Psoas muscle (tissue), 8 donors: ENCODE results near the gene PDLIM3. TPM values are rescaled to one million over a fixed set of nuclear protein-coding genes. Genes with fewer than 3 reads are reported as not detected.
A peak's percentile ranks its signal among the peaks of the same experiment; 100 is the strongest.

Experiments
- ATAC-seq, 4 donors: fragments of 200-7000 bp; cut with Tn5 transposase; one replicate each; pipeline ENCODE4 v1.9.1; 2020; ENCODE audit warnings: moderate library complexity in 3 of 4, mild to moderate bottlenecking in 2 of 4
- DNase-seq, 2 donors: peaks; one replicate each; pipeline ENCODE4 v3.0.0-alpha.2; 2020
- H3K27ac ChIP-seq: fragments of 200-600 bp; one replicate; pipeline ENCODE4 v1.8.0; 2022
- H3K27me3 ChIP-seq, 3 donors: fragments of 200-600 bp in 1 of 3; one replicate each; pipeline versions ENCODE4 v1.6.1 to v1.8.0; 2013 to 2022; ENCODE audit warnings: low read length in 2 of 3, mild to moderate bottlenecking in 2 of 3, moderate library complexity in 1 of 3; ENCODE audit not compliant: insufficient read depth in 3 of 3
- H3K36me3 ChIP-seq, 2 donors: fragments of 200-600 bp in 1 of 2; one replicate each; pipeline versions ENCODE4 v1.6.1 to v1.8.0; 2013 to 2022; ENCODE audit warnings: low read depth in 1 of 2, mild to moderate bottlenecking in 1 of 2, moderate library complexity in 1 of 2; ENCODE audit not compliant: insufficient read depth in 1 of 2
- H3K4me1 ChIP-seq: fragments of 200-600 bp; one replicate; pipeline ENCODE4 v1.8.0; 2022
- H3K4me3 ChIP-seq: fragments of 200-600 bp; one replicate; pipeline ENCODE4 v1.8.0; 2022; ENCODE audit warnings: mild to moderate bottlenecking
- H3K9me3 ChIP-seq: fragments of 200-600 bp; one replicate; pipeline ENCODE4 v1.8.0; 2022
- WGBS, 3 donors: extraction: QIAGEN DNeasy Blood & Tissue Kit; methylation state at CpG; one replicate each; pipeline versions ENCODE4 v1.1.6 to v1.1.7; 2013; 5-methylcytosine and 5-hydroxymethylcytosine counted together
- intact Hi-C, 2 donors: fragments of 100-400 bp; cut with DNase I; formaldehyde crosslinking; loops; one replicate each; pipeline versions ENCODE4 v1.11.0 to v1.14.2; 2022
- polyA plus RNA-seq, 3 donors: library from polyadenylated mRNA; stranded (reverse); fragments of 200-250 nt; gene quantifications; one replicate each; pipeline ENCODE4 v1.2.3, GENCODE V29; 2013
- total RNA-seq, 4 donors: library from RNA; stranded (reverse); fragmentation: NEBNext Ultra II Directional in 2 of 4; extraction: Animal tissue kit (Norgen Biotek cat#: 25700) in 2 of 4; gene quantifications; one replicate each; pipeline versions ENCODE4 v1.2.1 to v1.2.4, GENCODE V29; 2021 to 2023
- TF ChIP-seq, protein P1 (sequence below): fragments of 200-600 bp; IDR thresholded peaks from one replicate; pipeline ENCODE4 v1.8.0; 2022; ENCODE audit warnings: antibody characterized with exemption
- donor health status: healthy with polysubstance abuse.
- donor health status: DM: no; HTN: no; CAD: no; lungs with moderate emphysema.
- donor health status: Bipolar disorder and iron deficiency.
- donor health status: healthy.
- donor health status: DM: yes; HTN: yes; CAD: no.
- donor health status: DM: no; HTN: no; CAD: no.
- donor health status: DM: no; HTN: no; CAD: no.
- donor health status: DM: yes; HTN: yes; CAD: no.

PDLIM3 gene
- total and polyA plus RNA-seq, 7 donors, result 703 to 5,341 (median 2,718) TPM

DNA sequence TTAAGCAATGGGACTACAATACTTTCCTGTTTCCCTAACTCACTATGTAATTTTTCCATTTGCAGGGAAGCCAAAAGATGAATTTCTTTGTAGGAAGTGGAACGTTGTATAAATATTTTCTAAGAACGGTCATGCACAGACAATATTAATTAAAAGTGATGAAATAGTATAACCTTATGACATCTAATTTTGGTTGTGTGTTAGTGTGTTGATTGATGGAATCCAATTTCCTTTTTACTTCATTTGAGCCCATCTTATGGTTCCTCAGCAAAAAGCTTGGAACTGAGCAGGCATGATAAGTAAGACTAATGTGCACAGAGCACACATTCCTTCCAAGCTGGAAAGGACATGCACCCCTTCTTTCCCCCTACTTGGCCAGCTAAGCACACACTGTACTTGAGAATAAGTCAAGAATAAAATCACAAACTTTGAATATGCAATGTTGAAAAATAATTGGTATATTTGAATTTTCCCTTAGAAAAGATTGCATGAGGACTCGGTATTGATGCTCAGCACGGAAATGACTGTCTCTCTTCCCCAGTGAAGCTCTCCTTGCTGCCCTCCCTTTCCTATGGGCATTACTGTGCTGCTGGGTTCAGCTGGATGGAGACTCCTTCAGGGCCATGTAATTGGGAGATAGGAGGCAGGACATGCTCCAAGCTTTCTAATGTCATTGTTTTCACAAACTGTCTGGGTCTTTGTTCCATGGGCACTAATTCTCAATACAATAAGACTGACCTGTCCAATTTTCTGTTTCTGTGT is 19.2 kb upstream of the PDLIM3 start:
- no peaks in the 10 kb centered on the region for H3K27me3 ChIP-seq
- DNase-seq (no peak), ATAC-seq (no peak)
- WGBS, 3 donors, result 44 to 59% (median 50%) methylated on average over 4 of the region's 4 CpGs
- no peaks in the 10 kb centered on the region for H3K9me3 ChIP-seq
- TF ChIP-seq, protein P1, sequence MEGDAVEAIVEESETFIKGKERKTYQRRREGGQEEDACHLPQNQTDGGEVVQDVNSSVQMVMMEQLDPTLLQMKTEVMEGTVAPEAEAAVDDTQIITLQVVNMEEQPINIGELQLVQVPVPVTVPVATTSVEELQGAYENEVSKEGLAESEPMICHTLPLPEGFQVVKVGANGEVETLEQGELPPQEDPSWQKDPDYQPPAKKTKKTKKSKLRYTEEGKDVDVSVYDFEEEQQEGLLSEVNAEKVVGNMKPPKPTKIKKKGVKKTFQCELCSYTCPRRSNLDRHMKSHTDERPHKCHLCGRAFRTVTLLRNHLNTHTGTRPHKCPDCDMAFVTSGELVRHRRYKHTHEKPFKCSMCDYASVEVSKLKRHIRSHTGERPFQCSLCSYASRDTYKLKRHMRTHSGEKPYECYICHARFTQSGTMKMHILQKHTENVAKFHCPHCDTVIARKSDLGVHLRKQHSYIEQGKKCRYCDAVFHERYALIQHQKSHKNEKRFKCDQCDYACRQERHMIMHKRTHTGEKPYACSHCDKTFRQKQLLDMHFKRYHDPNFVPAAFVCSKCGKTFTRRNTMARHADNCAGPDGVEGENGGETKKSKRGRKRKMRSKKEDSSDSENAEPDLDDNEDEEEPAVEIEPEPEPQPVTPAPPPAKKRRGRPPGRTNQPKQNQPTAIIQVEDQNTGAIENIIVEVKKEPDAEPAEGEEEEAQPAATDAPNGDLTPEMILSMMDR, result no peak
- H3K4me1 ChIP-seq, result peaks cover 5% of the 10 kb centered on the region
- intact Hi-C loops, result no loop called here
- no peak overlapping the region for H3K4me3 ChIP-seq
- no peak overlapping the region for H3K27ac ChIP-seq
- H3K36me3 ChIP-seq, result no peaks in the 10 kb centered on the region

DNA sequence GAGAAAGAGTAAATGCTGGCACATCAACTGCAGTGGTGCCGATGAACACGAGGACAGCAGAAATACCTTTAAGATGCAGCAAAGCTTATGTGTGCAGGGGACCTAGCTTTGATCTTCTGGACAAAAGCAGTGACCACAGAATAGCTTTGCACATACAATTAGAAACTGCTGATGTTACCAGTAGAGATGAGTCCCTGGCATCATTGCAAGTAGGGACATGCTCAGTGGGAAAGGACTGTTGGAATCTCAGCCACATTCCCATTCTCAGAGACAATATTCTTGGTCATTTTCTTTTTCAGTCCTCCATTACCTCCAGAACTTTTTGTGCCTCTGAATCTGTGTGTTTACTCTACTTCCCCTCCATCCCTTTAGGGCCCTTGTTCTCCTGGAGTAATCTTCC is 16.9 kb upstream of the PDLIM3 start:
- Histone ChIP-seq H3K4me3 (no peak overlapping the region), H3K27ac (no peak overlapping the region), H3K9me3 (no peaks in the 10 kb centered on the region), H3K4me1 (no peaks in the 10 kb centered on the region), H3K36me3 (no peaks in the 10 kb centered on the region), H3K27me3 (no peaks in the 10 kb centered on the region)
- ATAC-seq (no peak), DNase-seq (no peak)
- TF ChIP-seq, protein P1, result no peak
- intact Hi-C loops, result no loop called here
- WGBS, 3 donors, result 84 to 90% (median 85%) methylated on average over 2 of the region's 2 CpGs

DNA sequence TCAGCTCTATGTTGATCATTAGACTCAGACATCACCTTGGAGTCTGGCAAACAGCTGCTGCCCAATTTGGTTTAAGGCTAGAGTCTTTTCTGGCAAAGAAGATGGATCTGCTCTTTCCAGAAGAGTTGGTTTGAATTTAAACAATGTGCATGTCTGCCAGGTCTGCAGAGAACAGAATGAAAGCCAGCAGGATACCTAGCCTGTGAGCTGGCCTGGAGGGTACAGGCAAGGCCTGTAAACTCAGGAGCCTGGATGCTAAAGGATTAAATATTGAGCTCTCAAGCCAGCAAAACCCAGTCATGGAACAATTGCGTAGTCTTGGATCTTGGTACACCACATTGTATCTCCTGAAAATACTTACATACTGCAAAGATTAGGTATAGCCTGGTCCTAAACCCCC is 15.6 kb upstream of the PDLIM3 start:
- TF ChIP-seq, protein P1, result no peak
- Histone ChIP-seq H3K27ac (no peak overlapping the region), H3K27me3 (no peaks in the 10 kb centered on the region), H3K4me3 (no peak overlapping the region), H3K9me3 (no peaks in the 10 kb centered on the region), H3K36me3 (no peaks in the 10 kb centered on the region), H3K4me1 (no peaks in the 10 kb centered on the region)
- DNase-seq, result no peak
- peak in 3 of 4 donors; percentile 73 to 89 (median 82) for ATAC-seq
- 29 to 59% (median 43%) methylated on average over 1 of the region's 1 CpG for WGBS, 3 donors
- intact Hi-C loops, result no loop called here

GRCh38 chr4:185549095-185549639 is 13.9 kb upstream of the PDLIM3 start:
- no peak for DNase-seq
- WGBS, 3 donors, result 60 to 73% (median 66%) methylated on average over 2 of the region's 2 CpGs
- Histone ChIP-seq H3K36me3 (no peaks in the 10 kb centered on the region), H3K4me3 (no peak overlapping the region), H3K27me3 (no peaks in the 10 kb centered on the region), H3K4me1 (no peaks in the 10 kb centered on the region), H3K9me3 (no peaks in the 10 kb centered on the region), H3K27ac (no peak overlapping the region)
- TF ChIP-seq, protein P1, result no peak
- no peak for ATAC-seq
- intact Hi-C loops, result no loop called here
